Peyer's patch (tissue), 4 donors: Measurements from ENCODE around the gene RIN1. TPM values are rescaled to one million over a fixed set of nuclear protein-coding genes. Genes with fewer than 3 reads are reported as not detected.

Experiments used
- DNase-seq, 3 donors: peaks; one replicate each; pipeline ENCODE4 v3.0.0-alpha.2; 2017 to 2019
- H3K27ac ChIP-seq, 4 donors: fragments of 200-600 bp; sonication (generic); one replicate each; pipeline ENCODE4 v1.5.1; 2016 to 2019
- H3K27me3 ChIP-seq, 2 donors: fragments of 200-600 bp; sonication (generic); one replicate each; pipeline ENCODE4 v1.5.1; 2019
- H3K36me3 ChIP-seq, 3 donors: fragments of 200-600 bp; sonication (generic); one replicate each; pipeline ENCODE4 v1.5.1; 2016 to 2019
- H3K4me1 ChIP-seq, 4 donors: fragments of 200-600 bp; sonication (generic); one replicate each; pipeline ENCODE4 v1.5.1; 2016 to 2019
- H3K4me3 ChIP-seq, 4 donors: fragments of 200-600 bp; sonication (generic); 1 replicate in 3 of 4; 2 replicates in 1 of 4; pipeline ENCODE4 v1.5.1; 2016 to 2019; ENCODE audit warnings: mild to moderate bottlenecking in 1 of 4
- H3K9me3 ChIP-seq, 4 donors: fragments of 200-600 bp; sonication (generic); one replicate each; pipeline ENCODE4 v1.5.1; 2016 to 2019; ENCODE audit warnings: mild to moderate bottlenecking in 1 of 4
- CTCF ChIP-seq, 6 experiments: fragments of 450-650 bp in 4 of 6; fragments of 200-600 bp in 2 of 6; sonication (generic) in 1 of 6; IDR thresholded peaks; one replicate each; pipeline ENCODE4 v1.5.1; 2017 to 2019; ENCODE audit warnings: antibody characterized with exemption in 6 of 6, mild to moderate bottlenecking in 3 of 6, moderate library complexity in 1 of 6
- POLR2A ChIP-seq, 2 donors: fragments of 450-650 bp; IDR thresholded peaks; one replicate each; pipeline ENCODE4 v1.5.1; 2017; ENCODE audit warnings: antibody characterized with exemption in 2 of 2, mild to moderate bottlenecking in 2 of 2, moderate library complexity in 2 of 2
- total RNA-seq, 4 donors: library from RNA; depleted of rRNA; stranded (reverse); fragments of >200 nt; gene quantifications; one replicate each; pipeline ENCODE4 v1.1.0, GENCODE V29; 2016

The RIN1 gene
- total RNA-seq, 4 donors from 2014 or later: 4.1 to 18.9 (median 10.8) TPM

- peaks cover 0 to 10% of the 10 kb centered on the region in 2 donors for H3K27me3 ChIP-seq
- H3K4me1 ChIP-seq: peaks cover 0 to 14% (median 11%) of the 10 kb centered on the region in 4 donors
- no peak for DNase-seq
These were observed 42.2 kb downstream of the RIN1 start for GRCh38 chr11:66293777-66294625.

GRCh38 chr11:66293352-66293751, 42.9 kb downstream of the RIN1 start:
- Histone ChIP-seq H3K36me3 (no peaks in the 10 kb centered on the region), H3K4me3 (no peak overlapping the region), H3K4me1 (peaks cover 0 to 16% (median 12%) of the 10 kb centered on the region in 4 donors), H3K9me3 (no peaks in the 10 kb centered on the region), H3K27me3 (peaks cover 0 to 10% of the 10 kb centered on the region in 2 donors), H3K27ac (no peak overlapping the region)
- no peak for DNase-seq
- TF ChIP-seq CTCF (IDR thresholded peaks at IDR 0.05) (no peak), POLR2A (IDR thresholded peaks at IDR 0.05) (no peak)

More at GRCh38 chr11:66293777-66294625, 42.2 kb downstream of the RIN1 start:
- no peak overlapping the region for H3K27ac ChIP-seq
- H3K36me3 ChIP-seq: no peaks in the 10 kb centered on the region
- H3K4me3 ChIP-seq: no peak overlapping the region
- no peaks in the 10 kb centered on the region for H3K9me3 ChIP-seq
- TF ChIP-seq POLR2A (IDR thresholded peaks at IDR 0.05) (no peak), CTCF (IDR thresholded peaks at IDR 0.05) (no peak)

- no peak overlapping the region for H3K4me3 ChIP-seq
- H3K36me3 ChIP-seq: no peaks in the 10 kb centered on the region
- peaks cover 0 to 22% (median 17%) of the 10 kb centered on the region in 4 donors for H3K4me1 ChIP-seq
- H3K9me3 ChIP-seq: no peaks in the 10 kb centered on the region
- H3K27ac ChIP-seq: no peak overlapping the region
- H3K27me3 ChIP-seq: peaks cover 0 to 10% of the 10 kb centered on the region in 2 donors
- TF ChIP-seq POLR2A (IDR thresholded peaks at IDR 0.05) (no peak), CTCF (IDR thresholded peaks at IDR 0.05) (no peak)
- no peak for DNase-seq
These were observed 43.5 kb downstream of the RIN1 start for GRCh38 chr11:66292543-66293332.

GRCh38 chr11:66291706-66292542, 44.3 kb downstream of the RIN1 start, which contains the start of gene TMEM151A:
TSS of gene TMEM151A (plus strand) at chr11:66291894. CDS start at chr11:66292014, 120 bp downstream.
- DNase-seq: no peak
- Histone ChIP-seq H3K27me3 (peaks cover 0 to 10% of the 10 kb centered on the region in 2 donors), H3K9me3 (no peaks in the 10 kb centered on the region), H3K4me1 (peaks cover 0 to 29% (median 21%) of the 10 kb centered on the region in 4 donors), H3K27ac (no peak within 1 kb of the TSS), H3K36me3 (no peaks in the 10 kb centered on the region), H3K4me3 (peak within 1 kb of the TSS; percentile 17 to 51 (median 49))
- TF ChIP-seq CTCF (IDR thresholded peaks at IDR 0.05) (no peak), POLR2A (IDR thresholded peaks at IDR 0.05) (no peak)

- no peak for TF ChIP-seq POLR2A (IDR thresholded peaks at IDR 0.05)
- TF ChIP-seq CTCF (IDR thresholded peaks at IDR 0.05): no peak
- Histone ChIP-seq H3K27ac (no peak overlapping the region), H3K4me3 (peak overlapping the region in 3 of 4 donors; percentile 47 to 51 (median 51)), H3K9me3 (no peaks in the 10 kb centered on the region), H3K27me3 (peaks cover 0 to 10% of the 10 kb centered on the region in 2 donors), H3K4me1 (peaks cover 0 to 30% (median 21%) of the 10 kb centered on the region in 4 donors), H3K36me3 (no peaks in the 10 kb centered on the region)
- no peak for DNase-seq
These were observed 44.9 kb downstream of the RIN1 start for GRCh38 chr11:66291303-66291705.
